Natural killer cell (primary cell): ENCODE measurements around the gene TMED1. TPM values are rescaled to one million over a fixed set of nuclear protein-coding genes. Genes with fewer than 3 reads are reported as not detected.
"Not testable (repeated sequence)": the region's sequence is repeated elsewhere in the genome, so short reads cannot be mapped to it uniquely, and the experiment has no call there.

Source experiments
- ATAC-seq, 3 donors: fragments of 150-1000 bp in 2 of 3; fragments of 200-7000 bp in 1 of 3; cut with Tn5 transposase; 1 replicate in 1 of 3; 2 replicates in 2 of 3; pipeline ENCODE4 v1.10.0; 2021; ENCODE audit warnings: mild to moderate bottlenecking in 2 of 3, moderate library complexity in 2 of 3
- DNase-seq, 2 donors: peaks; one replicate each; pipeline versions ENCODE4 v3.0.0 to v3.0.0-alpha.2; 2013 to 2021; ENCODE audit warnings: mixed read lengths in 1 of 2
- H3K27ac ChIP-seq: one replicate; pipeline ENCODE4 v1.5.1; 2013; ENCODE audit warnings: mild to moderate bottlenecking, low read length
- H3K27me3 ChIP-seq: one replicate; pipeline ENCODE4 v1.6.1; 2013; ENCODE audit warnings: low read length; ENCODE audit not compliant: control insufficient read depth, insufficient read depth
- H3K36me3 ChIP-seq: one replicate; pipeline ENCODE4 v1.6.1; 2013; ENCODE audit warnings: low read length; ENCODE audit not compliant: control insufficient read depth, insufficient read depth
- H3K4me1 ChIP-seq: one replicate; pipeline ENCODE4 v1.6.1; 2013; ENCODE audit warnings: low read length; ENCODE audit not compliant: control insufficient read depth, insufficient read depth
- H3K4me3 ChIP-seq: one replicate; pipeline ENCODE4 v1.5.1; 2013; ENCODE audit warnings: low read length
- H3K9me3 ChIP-seq: one replicate; pipeline ENCODE4 v1.6.1; 2013; ENCODE audit warnings: low read length; ENCODE audit not compliant: control insufficient read depth, insufficient read depth
- H3K27ac Mint-ChIP-seq, 2 donors: one replicate each; pipeline ENCODE4 v1.8.0; 2022; ENCODE audit warnings: mild to moderate bottlenecking in 2 of 2, mixed read lengths in 2 of 2, moderate library complexity in 1 of 2
- H3K27me3 Mint-ChIP-seq, 2 donors: one replicate each; pipeline ENCODE4 v1.8.0; 2022; ENCODE audit warnings: low read depth in 2 of 2, mixed read lengths in 2 of 2
- H3K36me3 Mint-ChIP-seq: one replicate; pipeline ENCODE4 v1.8.0; 2022; ENCODE audit warnings: mixed read lengths
- H3K4me1 Mint-ChIP-seq, 2 donors: one replicate each; pipeline ENCODE4 v1.8.0; 2022; ENCODE audit warnings: mixed read lengths in 2 of 2
- H3K4me3 Mint-ChIP-seq: one replicate; pipeline ENCODE4 v1.8.0; 2022; ENCODE audit warnings: mild to moderate bottlenecking, moderate library complexity, mixed read lengths
- H3K9me3 Mint-ChIP-seq, 2 donors: one replicate each; pipeline ENCODE4 v1.8.0; 2022; ENCODE audit warnings: mixed read lengths in 2 of 2
- CTCF ChIP-seq: fragments of 200-600 bp; IDR thresholded peaks from one replicate; pipeline ENCODE4 v1.8.0; 2022; ENCODE audit warnings: antibody characterized with exemption
- WGBS: methylation state at CpG from one replicate; pipeline ENCODE4 v1.1.7; 2013; ENCODE audit warnings: missing lambda C conversion rate; ENCODE audit not compliant: insufficient coverage; 5-methylcytosine and 5-hydroxymethylcytosine counted together
- intact Hi-C: fragments of 100-400 bp; cut with micrococcal nuclease; formaldehyde crosslinking; loops from one replicate; pipeline ENCODE4 v1.14.2; 2022
- total RNA-seq, 4 donors: library from RNA; stranded (reverse); fragments of 120-200 nt in 1 of 4; gene quantifications; one replicate each; pipeline versions ENCODE4 v1.2.3 to v1.2.4, GENCODE V29; 2013 to 2022

Gene TMED1
- total RNA-seq, 3 donors from 2014 or later (not counting 1 experiment from before 2014, with no cell fraction given): 20.5 to 27.8 (median 27.4) TPM

GRCh38 chr19:10882108-10882457, 46.1 kb upstream of the TMED1 start:
- H3K36me3 Mint-ChIP-seq: no peaks in the 10 kb centered on the region
- Histone ChIP-seq H3K9me3 (no peaks in the 10 kb centered on the region), H3K27me3 (no peaks in the 10 kb centered on the region), H3K27ac (no peak overlapping the region), H3K4me1 (peaks cover 16% of the 10 kb centered on the region), H3K36me3 (no peaks in the 10 kb centered on the region), H3K4me3 (no peak overlapping the region)
- ATAC-seq (no peak), DNase-seq (no peak)
- no peaks in the 10 kb centered on the region for H3K27me3 Mint-ChIP-seq
- no peak overlapping the region for H3K27ac Mint-ChIP-seq
- intact Hi-C loops: no loop called here
- H3K9me3 Mint-ChIP-seq: no peaks in the 10 kb centered on the region
- WGBS: 97% methylated on average over 9 of the region's 9 CpGs
- peaks cover 7 to 12% of the 10 kb centered on the region in 2 donors for H3K4me1 Mint-ChIP-seq
- TF ChIP-seq CTCF: no peak
- H3K4me3 Mint-ChIP-seq: no peak overlapping the region

- 92% methylated on average over 14 of the region's 14 CpGs for WGBS
- no peak overlapping the region for H3K27ac ChIP-seq
- no peaks in the 10 kb centered on the region for H3K9me3 ChIP-seq
- no peak overlapping the region for H3K27ac Mint-ChIP-seq
- DNase-seq (peak in 1 of 2 donors; percentile 1), ATAC-seq (no peak)
- H3K36me3 ChIP-seq: no peaks in the 10 kb centered on the region
- H3K4me1 Mint-ChIP-seq: peaks cover 7 to 12% of the 10 kb centered on the region in 2 donors
- H3K9me3 Mint-ChIP-seq: no peaks in the 10 kb centered on the region
- no peak overlapping the region for H3K4me3 Mint-ChIP-seq
- no peaks in the 10 kb centered on the region for H3K27me3 ChIP-seq
- no peak overlapping the region for H3K4me3 ChIP-seq
- H3K4me1 ChIP-seq: peaks cover 21% of the 10 kb centered on the region
- no peaks in the 10 kb centered on the region for H3K27me3 Mint-ChIP-seq
- H3K36me3 Mint-ChIP-seq: no peaks in the 10 kb centered on the region
- intact Hi-C loops: no loop called here
- no peak for TF ChIP-seq CTCF
These were observed 45.5 kb upstream of the TMED1 start for GRCh38 chr19:10881403-10882107.

- H3K27me3 ChIP-seq: no peaks in the 10 kb centered on the region
- H3K27ac Mint-ChIP-seq: peak overlapping the region in 1 of 2 donors; percentile 45
- no peaks in the 10 kb centered on the region for H3K36me3 ChIP-seq
- H3K27ac ChIP-seq: no peak overlapping the region
- WGBS: 42% methylated on average over 3 of the region's 3 CpGs
- intact Hi-C loops: no loop called here
- no peak overlapping the region for H3K4me3 Mint-ChIP-seq
- ATAC-seq (no peak), DNase-seq (no peak)
- no peaks in the 10 kb centered on the region for H3K9me3 Mint-ChIP-seq
- H3K27me3 Mint-ChIP-seq: no peaks in the 10 kb centered on the region
- no peak overlapping the region for H3K4me3 ChIP-seq
- H3K4me1 ChIP-seq: peaks cover 27% of the 10 kb centered on the region
- no peaks in the 10 kb centered on the region for H3K36me3 Mint-ChIP-seq
- H3K4me1 Mint-ChIP-seq: peaks cover 7 to 12% of the 10 kb centered on the region in 2 donors
- TF ChIP-seq CTCF: no peak
- H3K9me3 ChIP-seq: no peaks in the 10 kb centered on the region
These were observed 42.2 kb upstream of the TMED1 start for GRCh38 chr19:10878253-10878652.

- not testable (repeated sequence) for H3K4me3 Mint-ChIP-seq
These were observed 41.6 kb upstream of the TMED1 start for GRCh38 chr19:10877608-10878007.

More at GRCh38 chr19:10877608-10878007, 41.6 kb upstream of the TMED1 start:
- H3K9me3 Mint-ChIP-seq, H3K27ac ChIP-seq, H3K36me3 Mint-ChIP-seq, H3K27me3 ChIP-seq, DNase-seq, intact Hi-C loops, H3K9me3 ChIP-seq, H3K36me3 ChIP-seq, ATAC-seq, H3K27me3 Mint-ChIP-seq, H3K4me3 ChIP-seq: not testable (repeated sequence)
- Mint-ChIP-seq H3K4me1 (peaks cover 11 to 16% of the 10 kb centered on the region in 2 donors), H3K27ac (peak overlapping the region in 1 of 2 donors; percentile 45)
- 94% methylated on average over 9 of the region's 9 CpGs for WGBS
- peaks cover 31% of the 10 kb centered on the region for H3K4me1 ChIP-seq
